VCaP (cell line): ENCODE data around the gene CCNL1.

Source experiments
- H3K27ac ChIP-seq: fragments of 450-650 bp; 2 replicates; pipeline ENCODE4 v1.5.1; 2017
- TF ChIP-seq, protein P1 (sequence below): fragments of 450-650 bp; conservative IDR thresholded peaks from 2 replicates; pipeline ENCODE4 v1.5.1; 2017; ENCODE audit warnings: mild to moderate bottlenecking, moderate library complexity

The CCNL1 gene

DNA sequence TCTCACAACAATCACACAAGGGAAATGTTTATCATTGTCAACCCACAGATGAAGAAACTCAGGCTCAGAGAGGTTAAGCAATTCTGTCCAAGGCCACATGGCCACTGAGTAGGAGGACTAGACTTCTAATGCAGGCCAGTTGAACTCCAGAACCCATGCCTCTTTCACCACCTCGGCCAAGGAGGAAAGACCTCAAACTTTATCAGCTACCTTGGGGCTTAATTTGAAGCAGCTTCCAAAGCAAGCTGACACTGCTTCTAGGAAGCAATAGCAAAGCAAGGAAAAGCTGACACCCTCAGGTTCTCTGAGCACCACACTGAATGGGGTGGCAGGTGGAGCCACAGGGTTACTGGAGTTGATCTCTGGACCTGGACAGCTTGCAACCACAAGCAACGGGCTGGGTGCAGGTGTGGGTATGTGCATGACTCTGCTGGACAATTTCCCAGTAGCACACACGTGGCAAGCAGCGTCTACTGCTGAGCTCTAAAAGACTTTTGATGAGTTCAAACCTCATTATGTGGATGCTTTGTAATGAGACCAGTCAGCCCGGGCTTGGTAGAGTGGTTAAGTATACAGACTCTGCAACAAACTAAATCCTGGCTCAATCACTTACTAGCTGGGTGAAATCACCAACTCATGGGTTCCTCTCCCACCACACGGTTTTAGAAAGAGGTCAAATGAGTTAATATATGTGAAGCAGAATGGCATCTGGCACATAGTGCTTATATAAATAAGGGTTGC lies 23.1 kb downstream of the CCNL1 start:
- H3K27ac ChIP-seq: peak overlapping the region; percentile 61
- TF ChIP-seq, protein P1, sequence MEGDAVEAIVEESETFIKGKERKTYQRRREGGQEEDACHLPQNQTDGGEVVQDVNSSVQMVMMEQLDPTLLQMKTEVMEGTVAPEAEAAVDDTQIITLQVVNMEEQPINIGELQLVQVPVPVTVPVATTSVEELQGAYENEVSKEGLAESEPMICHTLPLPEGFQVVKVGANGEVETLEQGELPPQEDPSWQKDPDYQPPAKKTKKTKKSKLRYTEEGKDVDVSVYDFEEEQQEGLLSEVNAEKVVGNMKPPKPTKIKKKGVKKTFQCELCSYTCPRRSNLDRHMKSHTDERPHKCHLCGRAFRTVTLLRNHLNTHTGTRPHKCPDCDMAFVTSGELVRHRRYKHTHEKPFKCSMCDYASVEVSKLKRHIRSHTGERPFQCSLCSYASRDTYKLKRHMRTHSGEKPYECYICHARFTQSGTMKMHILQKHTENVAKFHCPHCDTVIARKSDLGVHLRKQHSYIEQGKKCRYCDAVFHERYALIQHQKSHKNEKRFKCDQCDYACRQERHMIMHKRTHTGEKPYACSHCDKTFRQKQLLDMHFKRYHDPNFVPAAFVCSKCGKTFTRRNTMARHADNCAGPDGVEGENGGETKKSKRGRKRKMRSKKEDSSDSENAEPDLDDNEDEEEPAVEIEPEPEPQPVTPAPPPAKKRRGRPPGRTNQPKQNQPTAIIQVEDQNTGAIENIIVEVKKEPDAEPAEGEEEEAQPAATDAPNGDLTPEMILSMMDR: no peak

DNA sequence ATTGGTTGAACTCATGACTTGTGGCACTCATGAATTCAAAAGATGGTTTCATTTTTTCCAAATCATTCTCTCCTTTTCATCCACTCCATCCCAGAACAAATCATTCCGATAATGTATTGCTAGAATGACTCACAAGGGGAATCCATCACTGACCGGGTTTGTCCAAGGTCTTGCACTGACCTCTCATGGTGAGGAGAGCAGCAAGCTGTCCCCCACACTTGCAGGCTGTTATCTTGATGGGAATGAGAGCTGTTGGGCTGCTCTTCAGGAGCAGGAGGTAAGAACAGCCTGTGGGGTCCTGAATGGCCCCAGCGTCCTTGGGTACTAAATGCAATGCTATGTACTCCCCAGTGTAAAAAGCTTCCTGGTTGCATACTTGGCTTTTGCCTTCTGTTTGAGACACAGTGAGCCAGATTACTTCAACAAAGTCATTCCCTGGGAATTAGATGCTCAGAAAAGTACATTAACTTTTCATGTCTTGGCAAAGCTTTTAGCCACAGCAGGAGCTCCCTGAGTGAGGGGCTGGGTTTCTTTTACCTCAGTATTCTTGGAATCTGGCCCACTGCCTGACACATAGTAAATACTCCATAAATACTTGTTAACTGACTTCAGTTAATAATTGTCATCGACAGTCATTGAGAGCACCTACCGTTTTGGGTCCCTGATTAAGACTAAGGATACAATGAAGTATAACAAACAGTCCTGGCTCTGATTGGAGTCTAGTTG lies 24.1 kb downstream of the CCNL1 start:
- TF ChIP-seq, protein P1: no peak
- H3K27ac ChIP-seq: peak overlapping the region; percentile 61

DNA sequence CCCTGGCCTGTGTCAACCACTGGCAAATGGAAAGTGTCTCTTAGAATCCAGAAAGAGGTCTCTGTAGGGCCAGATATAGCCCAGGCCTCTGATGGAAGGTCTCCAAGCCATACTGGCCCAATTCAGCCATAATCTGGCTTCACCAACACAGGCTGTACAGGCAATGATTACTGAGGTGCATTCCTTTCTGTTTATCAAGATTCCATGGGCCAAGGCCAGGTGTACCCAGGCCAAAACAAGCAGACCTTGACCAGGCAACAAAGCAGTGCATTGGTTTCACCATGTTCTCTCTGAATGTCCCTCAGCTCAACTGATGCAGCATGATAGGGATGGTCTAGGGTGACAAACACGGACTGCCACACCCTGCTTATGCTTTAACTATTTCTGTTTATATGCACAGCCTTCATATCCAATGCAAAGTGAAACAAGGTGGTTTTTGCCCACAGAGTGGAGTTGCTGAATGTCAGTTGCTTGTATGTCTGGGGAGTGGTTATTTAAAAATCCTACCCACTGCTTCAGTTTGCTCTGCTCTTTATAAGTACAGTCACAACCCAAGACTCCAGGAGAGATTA lies 25.2 kb downstream of the CCNL1 start:
- TF ChIP-seq, protein P1: no peak

DNA sequence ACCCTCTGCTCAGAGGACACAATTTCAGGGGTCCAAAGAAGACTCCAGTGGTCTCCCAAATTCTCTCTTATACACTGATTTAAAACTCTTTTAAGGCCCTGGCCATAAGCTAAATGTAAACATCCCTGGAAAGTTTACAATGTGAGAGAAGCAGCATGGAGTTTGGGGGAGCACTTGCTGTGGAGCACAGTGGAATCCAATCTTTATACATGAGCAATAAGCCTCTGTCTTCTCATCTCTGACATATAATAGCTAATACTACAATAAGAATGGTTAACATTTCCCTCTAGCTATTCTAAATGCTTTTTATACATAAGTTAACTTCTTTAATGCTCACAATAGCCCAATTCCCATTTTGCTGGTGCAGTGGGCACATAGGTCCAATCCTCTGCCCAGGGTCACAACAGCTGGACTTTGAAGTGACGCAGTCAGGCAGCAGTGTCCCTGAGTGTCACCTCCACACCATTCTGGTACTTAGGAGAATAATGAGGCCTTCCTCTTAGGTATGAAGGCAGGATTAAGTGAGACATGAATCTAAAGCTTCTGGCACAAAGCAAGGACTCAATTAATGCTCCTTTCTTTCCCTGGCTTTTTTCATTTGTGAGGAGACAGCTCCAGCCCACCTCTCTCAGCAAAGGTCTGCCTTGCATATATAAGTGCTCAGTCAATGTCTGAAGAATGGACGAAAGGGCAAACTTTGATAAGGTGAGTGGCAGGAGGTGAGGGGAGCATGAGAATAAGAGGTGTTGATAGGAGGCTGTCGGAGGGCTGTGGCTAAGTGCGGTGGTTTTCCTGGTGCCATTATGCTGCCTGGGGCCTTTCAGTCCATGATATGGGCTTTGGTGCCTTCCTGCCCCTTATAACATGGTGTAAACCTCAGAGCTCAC lies 26.3 kb downstream of the CCNL1 start:
- H3K27ac ChIP-seq: peak overlapping the region; percentile 61; the same call in 1 of the 2 replicates
- TF ChIP-seq, protein P1: no peak

More for the DNA sequence above, 25.2 kb downstream of the CCNL1 start:
- peak overlapping the region; percentile 61 for H3K27ac ChIP-seq

DNA sequence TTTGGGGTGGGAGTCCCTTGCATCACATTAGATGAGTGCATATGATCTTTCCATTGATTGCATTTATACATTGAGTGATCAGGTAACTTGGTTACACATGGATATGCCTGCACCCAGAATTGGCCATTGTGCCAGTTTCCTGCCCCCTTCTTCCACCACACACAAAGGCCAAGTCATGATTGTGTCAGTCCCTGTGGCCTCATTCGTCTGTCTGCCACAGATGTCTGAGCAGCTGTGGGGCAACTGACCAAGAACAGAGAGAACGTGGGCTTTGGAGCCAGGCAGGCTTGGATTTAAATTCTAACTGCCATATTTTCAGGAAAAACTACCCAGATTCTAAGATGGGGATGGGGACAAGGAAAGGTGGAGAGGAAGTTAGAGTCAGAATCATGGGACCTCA lies 27.0 kb downstream of the CCNL1 start:
- H3K27ac ChIP-seq: no peak overlapping the region
- TF ChIP-seq, protein P1: no peak

DNA sequence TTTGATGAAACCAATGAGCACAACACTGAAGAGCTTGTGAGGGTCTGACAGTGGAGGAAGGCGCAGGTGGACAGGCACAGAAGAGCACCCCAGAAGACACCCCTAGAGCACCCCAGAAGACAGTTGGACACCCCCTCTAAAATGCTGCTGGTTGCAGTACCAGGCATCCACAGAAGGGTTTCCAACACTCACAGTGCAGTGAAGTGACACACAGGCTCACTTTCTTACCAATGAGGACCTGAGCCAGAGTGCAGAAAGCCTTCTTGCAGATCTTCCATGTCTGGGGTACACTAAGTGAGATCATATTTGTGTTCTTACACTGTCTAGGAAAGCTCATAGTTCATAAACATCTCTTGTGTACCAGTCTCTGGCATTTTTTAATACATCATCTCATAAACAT lies 27.6 kb downstream of the CCNL1 start:
- no peak overlapping the region for H3K27ac ChIP-seq
- TF ChIP-seq, protein P1: no peak
